RWPE1 (cell line): ENCODE measurements around the gene CWC27.

Source experiments
- CTCF ChIA-PET: fragments of 350-600 bp; sonication (Branson Sonifier 250); formaldehyde crosslinking; extraction: SDS; loops from one replicate; lab custom pipeline; 2021; lab: Yijun Ruan, JAX
- POLR2A ChIA-PET: fragments of 400-600 bp; formaldehyde crosslinking; extraction: SDS; loops from one replicate; lab custom pipeline; 2020; ENCODE audit warnings: antibody characterized with exemption; ENCODE audit not compliant: low non-redundant PET; lab: Yijun Ruan, JAX
- DNase-seq: peaks from one replicate; pipeline ENCODE4 v3.0.0; 2012; ENCODE audit warnings: low spot score
- H3K27ac ChIP-seq: fragments of 450-650 bp; 2 replicates; pipeline ENCODE4 v1.5.1; 2017
- TF ChIP-seq, protein P1 (sequence below): fragments of 450-650 bp; conservative IDR thresholded peaks from 2 replicates; pipeline ENCODE4 v1.5.1; 2017; ENCODE audit warnings: low read depth, mild to moderate bottlenecking

The CWC27 gene

DNA sequence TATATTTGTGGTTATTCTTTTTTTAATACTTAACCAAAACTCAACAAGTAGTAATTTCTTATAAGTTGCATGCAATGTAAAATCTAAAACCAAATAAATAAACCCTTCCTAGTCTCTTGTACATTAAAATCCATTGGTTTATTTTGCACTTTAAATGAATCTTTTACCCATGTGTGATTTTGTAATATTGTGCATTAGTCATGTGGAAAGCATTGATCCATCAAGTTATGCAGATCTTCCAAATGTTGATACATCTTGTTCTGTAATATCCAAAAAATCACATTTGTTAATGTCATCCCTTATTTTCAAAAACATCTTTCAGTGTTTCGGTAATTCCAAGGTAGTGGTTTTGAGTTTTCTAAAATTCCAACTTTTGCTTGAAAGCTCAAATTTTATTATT lies 63.3 kb downstream of the CWC27 start:
- TF ChIP-seq, protein P1, sequence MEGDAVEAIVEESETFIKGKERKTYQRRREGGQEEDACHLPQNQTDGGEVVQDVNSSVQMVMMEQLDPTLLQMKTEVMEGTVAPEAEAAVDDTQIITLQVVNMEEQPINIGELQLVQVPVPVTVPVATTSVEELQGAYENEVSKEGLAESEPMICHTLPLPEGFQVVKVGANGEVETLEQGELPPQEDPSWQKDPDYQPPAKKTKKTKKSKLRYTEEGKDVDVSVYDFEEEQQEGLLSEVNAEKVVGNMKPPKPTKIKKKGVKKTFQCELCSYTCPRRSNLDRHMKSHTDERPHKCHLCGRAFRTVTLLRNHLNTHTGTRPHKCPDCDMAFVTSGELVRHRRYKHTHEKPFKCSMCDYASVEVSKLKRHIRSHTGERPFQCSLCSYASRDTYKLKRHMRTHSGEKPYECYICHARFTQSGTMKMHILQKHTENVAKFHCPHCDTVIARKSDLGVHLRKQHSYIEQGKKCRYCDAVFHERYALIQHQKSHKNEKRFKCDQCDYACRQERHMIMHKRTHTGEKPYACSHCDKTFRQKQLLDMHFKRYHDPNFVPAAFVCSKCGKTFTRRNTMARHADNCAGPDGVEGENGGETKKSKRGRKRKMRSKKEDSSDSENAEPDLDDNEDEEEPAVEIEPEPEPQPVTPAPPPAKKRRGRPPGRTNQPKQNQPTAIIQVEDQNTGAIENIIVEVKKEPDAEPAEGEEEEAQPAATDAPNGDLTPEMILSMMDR, result no peak
- ChIA-PET POLR2A (no interaction called here), CTCF (no interaction called here)
- H3K27ac ChIP-seq, result no peak overlapping the region
- DNase-seq, result no peak

DNA sequence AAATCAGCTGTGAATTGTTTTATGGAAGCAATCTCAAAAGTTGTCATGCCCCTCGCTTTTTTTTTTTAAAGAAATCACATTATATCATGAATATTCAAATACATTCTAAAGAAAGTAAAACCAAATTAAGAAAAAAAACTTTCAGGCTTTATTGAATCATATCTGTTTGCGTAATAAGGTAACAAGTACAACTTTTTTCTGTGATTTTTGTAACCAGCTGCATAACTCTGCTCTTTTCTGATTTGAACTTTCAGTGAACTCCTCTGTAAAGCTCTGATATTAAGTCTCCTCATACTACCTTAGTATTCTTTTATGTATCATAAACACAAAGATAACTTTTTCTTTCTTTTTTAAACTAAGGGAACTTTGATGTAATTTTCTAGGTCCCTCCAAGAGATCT lies 65.3 kb downstream of the CWC27 start:
- ChIA-PET POLR2A (no interaction called here), CTCF (interaction anchor here (0.5 to 1.1 kb wide), 5 partner anchors 15 to 649 kb away, joined by 3 to 6 read pairs (median 3); no protein-coding TSS in a partner anchor)
- DNase-seq, result no peak
- H3K27ac ChIP-seq, result no peak overlapping the region
- TF ChIP-seq, protein P1, result no peak

DNA sequence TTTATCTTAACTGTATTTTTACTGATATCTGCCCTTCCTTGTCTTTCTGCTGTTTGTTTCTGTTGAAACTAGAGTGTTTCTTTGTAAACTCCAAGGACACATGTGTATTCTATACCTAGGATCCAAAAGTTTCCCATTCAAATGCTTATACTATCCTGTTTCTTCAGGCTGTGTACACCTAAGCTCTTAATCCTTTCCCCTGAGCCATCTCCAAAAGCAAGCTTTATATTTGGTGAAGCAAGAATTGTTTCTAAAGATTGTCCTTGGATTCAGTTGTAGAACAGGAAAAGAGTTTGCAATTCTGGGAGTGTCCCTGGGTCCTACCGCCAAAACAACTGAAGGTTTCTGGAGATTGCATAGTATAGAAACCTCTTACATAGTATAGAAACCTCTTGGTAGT lies 65.9 kb downstream of the CWC27 start:
- H3K27ac ChIP-seq, result no peak overlapping the region
- no peak for DNase-seq
- ChIA-PET CTCF (interaction anchor here (0.5 to 1.1 kb wide), 2 partner anchors 15 to 51 kb away, joined by 3 read pairs; no protein-coding TSS in a partner anchor), POLR2A (no interaction called here)
- TF ChIP-seq, protein P1, result no peak

DNA sequence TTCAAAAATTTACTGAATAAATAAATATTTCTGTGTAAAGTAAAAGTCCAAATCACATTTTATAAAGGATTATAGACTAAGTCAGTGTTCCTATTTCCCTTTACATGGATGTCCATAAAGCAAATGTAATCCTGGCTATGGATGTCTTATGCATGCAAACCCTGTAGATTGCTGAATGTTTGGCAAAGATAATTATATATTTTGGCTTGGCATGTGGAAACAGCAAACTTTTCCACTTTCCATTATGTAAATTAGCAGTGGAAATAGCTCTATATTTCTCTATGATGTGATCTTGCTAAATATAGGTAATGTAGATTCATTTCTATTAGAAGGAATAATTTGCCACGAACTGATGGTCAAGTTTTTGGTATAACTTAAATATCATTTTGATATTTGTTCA lies 66.5 kb downstream of the CWC27 start:
- ChIA-PET POLR2A (no interaction called here), CTCF (no interaction called here)
- DNase-seq, result no peak
- no peak overlapping the region for H3K27ac ChIP-seq
- TF ChIP-seq, protein P1, result no peak

DNA sequence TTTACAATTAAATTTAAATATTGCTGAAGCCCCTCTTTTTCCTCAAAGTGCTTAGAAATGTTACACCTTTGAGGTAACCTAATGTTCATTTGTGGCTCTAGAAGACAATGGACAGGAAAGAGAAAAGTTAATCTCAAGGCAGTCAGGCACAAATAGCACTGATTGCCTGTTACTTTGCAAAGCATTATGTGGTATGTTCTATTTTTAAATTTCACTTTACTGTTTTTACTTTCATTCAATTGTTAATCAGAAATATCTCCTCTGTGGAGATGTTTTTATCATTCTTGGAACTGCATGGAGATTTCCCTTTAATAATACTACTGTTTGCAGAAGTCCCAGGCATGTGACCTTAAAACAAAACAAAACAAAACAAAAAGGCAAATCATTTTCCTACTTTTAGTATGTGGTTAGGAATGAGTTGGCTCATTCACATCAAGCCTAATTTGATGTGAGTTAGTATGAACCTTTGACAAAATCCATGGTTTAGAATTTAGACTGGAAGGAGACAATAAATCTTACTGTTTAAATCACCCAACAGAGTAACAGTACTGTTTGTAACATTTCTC lies 67.5 kb downstream of the CWC27 start:
- ChIA-PET POLR2A (no interaction called here), CTCF (no interaction called here)
- TF ChIP-seq, protein P1, result no peak
- DNase-seq, result no peak
- no peak overlapping the region for H3K27ac ChIP-seq

DNA sequence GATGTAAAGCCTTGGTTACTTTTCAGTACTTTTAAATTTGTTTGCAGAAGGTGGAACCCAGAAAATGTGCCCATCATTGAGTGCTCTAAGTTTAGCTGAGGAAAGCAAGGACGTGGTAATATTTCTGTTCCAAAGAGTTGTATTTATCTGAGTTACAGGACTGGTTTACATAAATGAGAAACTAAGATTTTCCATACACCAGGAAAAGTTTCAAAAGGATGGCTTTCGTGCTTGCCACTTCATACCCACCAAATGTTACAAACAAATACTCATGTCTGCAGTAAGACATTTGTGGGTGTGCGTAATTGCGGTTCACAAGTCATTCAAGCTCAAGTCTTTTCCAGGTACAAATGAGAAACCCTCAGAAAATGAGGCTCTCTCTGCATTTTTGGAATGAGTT lies 68.1 kb downstream of the CWC27 start:
- TF ChIP-seq, protein P1, result no peak
- ChIA-PET POLR2A (no interaction called here), CTCF (no interaction called here)
- H3K27ac ChIP-seq, result no peak overlapping the region
- DNase-seq, result no peak

DNA sequence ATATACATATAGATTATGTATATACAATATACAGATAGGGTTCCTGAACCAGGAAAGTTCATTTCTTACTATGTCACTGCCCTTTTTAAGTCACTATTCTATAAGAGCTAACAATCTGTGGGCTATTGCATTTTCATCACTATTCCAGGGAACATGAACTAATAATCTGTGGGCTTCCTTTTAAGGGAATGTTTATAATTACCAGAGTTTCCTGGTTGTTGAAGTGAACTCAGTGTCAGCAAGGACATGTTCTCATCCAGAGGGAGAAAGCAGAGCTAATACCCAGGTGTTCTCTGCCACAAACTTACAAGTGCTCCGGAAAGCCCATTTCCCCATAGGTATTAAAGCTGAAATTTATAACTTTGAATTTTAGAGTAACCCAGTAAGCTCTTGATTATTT lies 69.6 kb downstream of the CWC27 start:
- no peak overlapping the region for H3K27ac ChIP-seq
- CTCF ChIA-PET, result interaction anchor here (0.6 kb wide), 1 partner anchor 39 kb away, joined by 3 read pairs; no protein-coding TSS in a partner anchor
- no peak for DNase-seq
- POLR2A ChIA-PET, result no interaction called here
- TF ChIP-seq, protein P1, result no peak
